SKM-1 treated with dmso at 0.1 percent for 144 hours (cell line): ENCODE results near the gene ECI2.

ENCODE experiments used
- DNase-seq: peaks from one replicate; lab custom pipeline; 2025; ENCODE audit not compliant: unreplicated experiment; lab: John Stamatoyannopoulos, UW

ECI2 gene

GRCh38 chr6:4134841-4135664 is at the start of gene ECI2:
Gene ECI2 (minus strand): TSS chr6:4135575. CDS start chr6:4135560, 15 bp downstream.
- peak; percentile 60 for DNase-seq

GRCh38 chr6:4180652-4181255 is 45.4 kb upstream of the ECI2 start:
- DNase-seq = no peak

DNA sequence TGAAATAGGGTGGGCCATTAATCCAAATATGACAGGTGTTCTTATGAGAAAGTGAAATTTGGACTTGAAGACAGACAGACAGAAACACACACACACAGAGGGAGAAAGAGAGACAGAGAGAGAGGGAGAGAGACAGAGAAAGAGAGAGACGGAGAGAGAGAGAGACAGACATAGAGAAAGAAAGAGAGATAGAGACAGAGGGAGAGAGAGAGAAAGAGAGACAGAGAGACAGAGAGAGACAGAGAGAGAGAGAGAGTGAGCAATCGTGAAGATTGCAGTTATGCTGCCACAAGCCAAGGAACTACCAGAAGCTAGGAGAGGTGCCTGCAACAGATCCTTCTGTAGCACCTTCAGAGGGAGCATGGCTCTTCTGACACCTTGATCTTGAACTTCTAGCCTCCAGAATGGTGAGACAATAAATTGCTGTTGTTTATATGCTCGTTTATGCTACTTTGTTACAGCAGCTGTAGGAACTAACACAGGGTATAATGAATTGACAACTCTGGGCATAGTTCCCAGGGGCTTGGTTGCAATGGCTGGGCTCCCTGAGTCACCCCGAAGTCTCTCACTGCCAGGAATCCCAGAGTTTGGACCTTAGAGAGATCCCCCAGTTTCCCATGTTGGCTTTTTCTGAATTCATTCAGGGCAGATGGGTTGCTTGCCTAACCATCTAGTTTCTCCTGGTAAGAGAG is 44.7 kb upstream of the ECI2 start:
- no peak for DNase-seq

DNA sequence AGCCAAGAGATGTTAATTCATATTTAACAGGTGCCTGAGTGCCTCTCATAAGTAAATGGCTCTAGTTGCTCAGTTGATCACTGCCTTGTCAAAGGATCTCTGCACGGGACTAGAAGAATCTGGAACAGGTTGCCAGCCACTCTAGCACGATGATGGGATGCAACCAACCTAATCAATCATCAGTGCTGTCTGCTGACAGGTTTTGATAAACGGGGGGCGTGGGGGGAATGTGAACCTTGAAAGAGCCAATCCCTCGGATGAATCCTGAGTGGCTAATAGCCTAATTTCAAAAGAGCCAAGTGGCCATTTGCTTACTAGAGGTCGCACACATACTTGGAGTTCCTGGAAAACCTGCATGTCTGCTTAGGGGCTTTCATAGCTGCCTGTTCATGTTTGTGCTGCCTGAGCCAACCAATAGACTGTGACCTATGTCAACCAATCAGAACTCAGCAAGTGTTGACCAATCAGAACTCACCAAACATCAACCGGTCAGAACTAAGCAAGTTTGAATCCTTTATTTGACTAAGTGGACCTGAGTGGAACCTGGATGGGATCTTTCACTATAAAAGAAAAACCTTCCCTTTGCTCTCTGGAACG is 43.5 kb upstream of the ECI2 start:
- no peak for DNase-seq

DNA sequence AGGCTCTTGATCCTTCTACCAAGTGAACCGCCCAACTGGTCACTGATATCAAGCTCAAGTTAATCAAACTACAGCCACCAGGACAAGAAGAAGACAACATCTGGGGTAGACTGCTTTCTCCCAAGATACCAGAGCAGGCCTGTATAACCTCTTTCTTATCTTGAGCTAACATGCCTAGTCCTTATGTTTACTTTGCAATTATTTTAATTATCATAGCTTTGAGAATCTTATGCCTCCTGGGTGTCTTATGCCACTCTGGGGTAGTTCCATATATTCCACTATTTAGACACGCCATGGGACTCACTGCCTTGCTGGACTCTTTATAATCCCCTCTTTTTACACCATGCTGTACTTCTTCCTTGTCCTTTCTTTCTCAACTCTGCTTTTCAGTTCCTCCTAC is 41.5 kb upstream of the ECI2 start:
- no peak for DNase-seq

GRCh38 chr6:4174042-4174441 is 38.7 kb upstream of the ECI2 start:
- no peak for DNase-seq

- peak; percentile 42 for DNase-seq
Observed at GRCh38 chr6:4172368-4172767, 37.0 kb upstream of the ECI2 start.

DNA sequence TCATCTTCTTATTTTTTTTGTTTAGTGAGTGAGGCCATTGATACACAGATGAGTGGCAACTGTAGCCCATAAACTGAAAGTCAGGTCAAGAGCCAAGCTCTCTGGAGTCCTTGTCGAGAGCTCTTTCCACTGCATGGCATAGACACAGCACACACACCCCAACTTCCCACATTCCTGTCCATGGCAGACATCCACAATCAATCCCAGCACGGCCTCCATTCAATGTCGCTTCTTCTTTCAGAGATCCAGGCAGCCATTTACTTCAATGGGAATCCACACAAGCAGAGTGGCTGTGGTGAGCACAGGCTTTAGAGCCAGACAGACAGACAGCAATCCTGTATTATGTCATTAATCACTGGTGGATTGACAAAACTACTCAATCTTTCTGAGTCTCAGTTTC is 34.9 kb upstream of the ECI2 start:
- no peak for DNase-seq

GRCh38 chr6:4169028-4169789 is 33.8 kb upstream of the ECI2 start:
- no peak for DNase-seq

DNA sequence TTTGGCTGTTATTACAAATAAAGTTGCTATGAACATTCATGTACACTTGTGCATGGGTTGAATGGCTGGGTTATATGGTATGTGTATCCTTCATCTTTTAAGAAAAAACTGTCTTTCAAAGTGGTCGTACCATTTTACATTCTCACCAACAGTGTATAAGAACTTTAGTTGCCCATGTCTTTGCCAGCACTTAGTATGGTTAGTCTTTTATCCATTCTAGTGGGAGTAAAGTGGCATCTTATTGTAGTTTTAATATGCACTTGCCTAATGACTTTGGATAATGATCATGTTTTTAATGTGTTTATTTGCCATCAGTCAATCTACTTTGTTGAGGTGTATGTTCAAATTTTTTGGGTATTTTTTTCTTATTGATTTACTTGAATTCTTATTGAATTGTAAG is 32.5 kb upstream of the ECI2 start:
- DNase-seq = no peak

- DNase-seq = no peak
Observed at GRCh38 chr6:4167123-4167522, 31.7 kb upstream of the ECI2 start.

GRCh38 chr6:4164456-4164855 is 29.1 kb upstream of the ECI2 start:
- no peak for DNase-seq

GRCh38 chr6:4164117-4164442 is 28.7 kb upstream of the ECI2 start:
- DNase-seq = no peak

DNA sequence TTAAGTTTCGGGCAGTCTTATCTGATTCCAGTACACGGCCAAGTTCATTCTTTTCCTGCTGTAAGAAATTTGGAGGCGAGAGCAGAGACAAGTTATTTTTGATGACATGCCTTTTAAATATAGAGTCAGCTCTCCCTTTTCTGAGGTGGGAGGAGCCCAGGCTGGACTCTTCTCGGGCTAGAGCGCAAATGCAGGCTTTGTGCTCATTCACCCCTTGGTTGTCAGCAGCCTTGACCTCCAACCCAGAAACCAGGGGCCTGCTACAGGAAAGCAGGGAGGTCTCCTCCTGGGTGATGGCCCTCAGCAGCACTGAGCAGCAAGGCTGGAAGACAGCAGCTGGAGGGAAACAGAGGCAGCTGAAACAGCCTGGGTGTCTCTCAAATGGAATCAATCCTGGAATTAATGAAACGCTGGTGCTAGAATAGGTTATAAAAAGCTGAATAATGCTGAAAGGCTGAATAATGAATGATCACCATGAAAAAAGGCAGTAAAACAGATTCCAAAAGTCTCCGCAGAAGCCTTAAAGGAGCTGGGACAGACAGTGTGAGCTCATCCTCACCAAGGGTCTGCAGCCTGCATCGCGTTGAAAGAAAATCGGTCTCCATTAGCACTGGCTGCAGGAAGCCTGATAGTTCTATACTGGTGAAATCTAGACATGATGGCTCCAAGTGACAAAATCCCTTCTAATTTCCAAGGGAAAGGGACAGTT is 28.2 kb upstream of the ECI2 start:
- no peak for DNase-seq

- DNase-seq = no peak
Observed at GRCh38 chr6:4162370-4162769, 27.0 kb upstream of the ECI2 start.

- no peak for DNase-seq
Observed at GRCh38 chr6:4159491-4159890, 24.1 kb upstream of the ECI2 start.

- no peak for DNase-seq
Observed at GRCh38 chr6:4157506-4157905, 22.1 kb upstream of the ECI2 start.

DNA sequence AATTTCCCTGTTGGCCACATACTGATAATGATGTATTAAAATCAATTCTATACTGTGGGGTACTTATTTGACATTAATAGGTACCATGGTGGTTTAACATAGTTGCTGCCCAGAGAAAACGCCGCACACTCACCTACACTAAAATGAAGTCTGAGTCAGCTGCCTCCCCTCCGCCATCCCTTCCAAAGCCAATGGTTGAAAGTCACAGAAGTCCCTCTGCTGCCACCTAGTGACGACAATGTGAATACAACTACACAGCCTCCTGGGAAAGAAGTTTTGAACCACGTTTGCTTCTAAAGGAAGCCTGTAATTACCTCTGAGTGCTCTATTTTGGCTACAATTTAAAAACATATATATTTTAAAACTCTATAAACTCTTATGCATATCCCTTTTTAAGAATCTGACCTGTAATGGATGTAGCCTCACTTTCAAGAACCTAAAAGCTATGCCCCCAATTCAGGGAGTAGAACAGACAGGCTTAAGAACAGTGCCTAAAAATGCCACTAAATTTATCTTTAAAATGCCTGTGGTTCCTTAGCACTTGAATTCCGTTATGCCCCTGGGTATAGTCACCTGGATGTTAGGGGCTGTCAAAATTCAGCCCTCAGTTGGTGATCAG is 20.6 kb upstream of the ECI2 start:
- peak; percentile 71 for DNase-seq

GRCh38 chr6:4153514-4153985 is 18.2 kb upstream of the ECI2 start:
- no peak for DNase-seq

DNA sequence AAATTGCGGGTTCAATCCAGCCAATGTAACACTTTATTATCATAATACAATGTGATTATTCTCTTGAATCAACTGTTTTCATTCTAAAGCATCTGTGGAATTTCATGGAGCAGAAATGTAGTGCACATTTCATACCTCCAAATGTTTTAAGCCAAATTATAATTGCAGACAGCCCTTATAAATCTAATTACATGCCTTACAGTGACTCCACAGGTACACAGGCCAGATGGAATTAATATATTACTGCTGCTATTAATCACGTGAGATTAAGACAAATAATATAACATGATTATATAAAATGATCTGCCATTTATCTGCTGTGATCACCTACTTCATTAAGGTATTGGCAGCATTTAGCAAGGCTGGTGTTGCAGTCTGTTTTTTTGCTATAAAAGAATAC is 9.7 kb upstream of the ECI2 start:
- DNase-seq = no peak
